GM10248 (cell line): ENCODE data around the gene HSF2.

Experiments used
- CTCF ChIA-PET: fragments of 300-600 bp; sonication (Branson Sonifier 250); formaldehyde crosslinking; extraction: SDS; loops from one replicate; lab custom pipeline; 2021; ENCODE audit warnings: antibody characterized with exemption; lab: Yijun Ruan, JAX
- POLR2A ChIA-PET: fragments of 350-650 bp; sonication (Branson Sonifier 250); formaldehyde crosslinking; extraction: SDS; loops from one replicate; lab custom pipeline; 2020; ENCODE audit warnings: antibody characterized with exemption; lab: Yijun Ruan, JAX
- DNase-seq: peaks from one replicate; pipeline ENCODE4 v3.0.0; 2012; ENCODE audit errors: extremely low spot score
- CTCF ChIP-seq: IDR thresholded peaks from 2 replicates; pipeline ENCODE4 v1.5.1; 2012; ENCODE audit warnings: mild to moderate bottlenecking, low read depth; ENCODE audit errors: extremely low read depth, missing control alignments, control extremely low read depth

HSF2 gene

DNA sequence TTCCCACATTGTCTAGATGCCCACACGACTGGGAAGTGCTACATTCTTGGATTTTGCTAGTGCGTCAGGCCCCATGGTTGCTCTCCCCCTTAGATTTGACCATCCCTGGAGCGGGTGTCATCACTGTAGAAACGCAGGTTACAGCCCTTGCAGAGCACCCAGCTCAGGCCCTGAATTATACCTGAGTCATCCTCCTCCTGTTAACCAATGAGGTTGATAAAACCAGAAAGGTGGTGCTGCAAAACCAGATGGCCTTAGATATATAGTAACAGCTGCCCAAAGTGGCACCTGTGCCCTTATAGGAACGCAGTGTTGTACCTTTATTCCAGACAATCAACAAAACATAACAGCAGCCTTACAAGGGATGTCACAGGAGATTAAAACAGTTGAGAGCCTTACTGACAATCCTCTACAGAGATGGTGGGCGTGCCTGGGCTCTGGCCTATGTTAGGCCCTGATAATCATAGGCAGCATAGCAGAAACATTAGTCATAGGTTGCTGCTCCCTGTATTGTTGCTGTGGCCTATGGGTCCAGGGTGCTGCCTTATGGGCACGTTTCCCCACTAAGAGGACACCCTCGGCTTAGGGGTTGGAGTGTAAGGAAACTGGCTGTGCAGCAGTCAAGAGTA lies 33.6 kb upstream of the HSF2 start:
- no peak for DNase-seq
- no peak for TF ChIP-seq CTCF
- CTCF ChIA-PET = interaction anchor here (0.8 to 1.5 kb wide), 2 partner anchors 14 to 23 kb away, joined by 3 read pairs; no protein-coding TSS in a partner anchor
- POLR2A ChIA-PET = no interaction called here

GRCh38 chr6:122367171-122367570 lies 32.3 kb upstream of the HSF2 start:
- no peak for TF ChIP-seq CTCF
- ChIA-PET POLR2A (no interaction called here), CTCF (no interaction called here)
- DNase-seq = no peak

DNA sequence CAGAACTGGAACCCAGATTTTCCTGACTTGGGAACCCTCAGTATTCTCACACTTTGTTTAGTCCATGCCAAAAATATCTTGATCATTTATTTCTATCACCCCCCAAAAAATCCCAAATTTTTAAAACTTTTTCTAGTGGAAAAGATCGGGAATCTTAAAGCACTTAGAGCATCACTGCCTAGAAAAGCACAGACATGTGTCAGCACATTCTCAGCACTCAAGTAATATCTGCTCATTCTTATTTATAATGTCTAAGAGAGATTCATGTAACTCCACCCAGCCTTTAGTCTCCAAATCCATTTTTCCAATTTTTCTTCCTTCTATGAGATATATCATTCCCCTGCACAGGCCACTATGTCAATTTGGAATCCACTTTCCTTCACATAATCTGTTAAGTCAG lies 29.9 kb upstream of the HSF2 start:
- no peak for DNase-seq
- ChIA-PET POLR2A (no interaction called here), CTCF (interaction anchor here (1.0 kb wide), 1 partner anchor 11 kb away, joined by 3 read pairs; no protein-coding TSS in a partner anchor)
- no peak for TF ChIP-seq CTCF

DNA sequence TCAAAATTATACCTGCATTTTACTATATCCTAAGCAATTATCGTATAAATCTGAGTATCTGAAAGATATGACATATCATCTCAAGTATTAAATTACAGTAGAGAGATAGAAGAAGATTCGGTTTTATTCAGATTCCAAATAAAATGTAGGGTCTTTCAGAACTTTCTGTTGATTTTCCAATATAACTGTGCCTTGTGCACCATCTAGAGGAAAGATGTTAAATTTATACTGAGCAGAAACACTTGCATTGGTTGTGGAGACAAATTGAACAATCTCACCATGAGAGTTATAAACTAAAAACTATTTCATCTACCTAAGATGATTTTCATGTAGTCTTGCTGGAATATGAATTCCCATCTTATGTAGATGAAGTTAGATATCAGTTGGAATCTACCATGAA lies 26.8 kb upstream of the HSF2 start:
- ChIA-PET CTCF (no interaction called here), POLR2A (no interaction called here)
- DNase-seq = no peak
- no peak for TF ChIP-seq CTCF

- CTCF ChIA-PET = no interaction called here
- DNase-seq = no peak
- no peak for TF ChIP-seq CTCF
- POLR2A ChIA-PET = no interaction called here
Observed at GRCh38 chr6:122374307-122374706, 25.1 kb upstream of the HSF2 start.

DNA sequence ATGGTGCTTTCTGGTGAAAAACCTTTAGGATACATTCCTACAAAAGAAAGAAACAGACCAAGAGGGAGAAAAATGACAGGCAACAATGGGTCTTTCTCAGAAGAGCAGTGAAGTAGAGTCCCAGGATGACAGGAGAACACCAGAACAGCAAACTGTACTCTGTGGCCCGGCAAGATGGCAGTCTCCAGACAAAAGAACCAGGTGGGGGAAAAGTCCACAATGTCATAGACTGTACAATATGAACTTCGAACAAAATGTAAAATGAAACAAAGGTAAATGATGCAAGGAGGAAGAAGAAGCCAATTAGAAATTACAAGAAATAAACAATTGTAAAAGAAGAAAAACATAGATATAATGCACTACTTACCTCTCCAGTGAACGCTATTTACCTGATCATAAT lies 23.2 kb upstream of the HSF2 start:
- TF ChIP-seq CTCF = no peak
- ChIA-PET POLR2A (no interaction called here), CTCF (interaction anchor here (0.9 kb wide), 1 partner anchor 152 kb away, joined by 3 read pairs; no protein-coding TSS in a partner anchor)
- DNase-seq = no peak
